CD14-positive monocyte (primary cell): ENCODE measurements around the gene MAU2. TPM values are rescaled to one million over a fixed set of nuclear protein-coding genes. Genes with fewer than 3 reads are reported as not detected.

ENCODE experiments used
- DNase-seq, 3 donors: peaks; one replicate each; pipeline ENCODE4 v3.0.0-alpha.2; 2011 to 2022
- H2AFZ ChIP-seq: 2 replicates; pipeline ENCODE4 v1.6.0; 2012; ENCODE audit warnings: mild to moderate bottlenecking, low read depth, low read length, inconsistent platforms; ENCODE audit not compliant: insufficient read depth, poor library complexity, severe bottlenecking
- H3K27ac ChIP-seq, 2 donors: 1 replicate in 1 of 2; 2 replicates in 1 of 2; pipeline ENCODE4 v1.5.1; 2012 to 2013; ENCODE audit warnings: low read length in 2 of 2, control low read depth in 1 of 2, inconsistent platforms in 1 of 2, low read depth in 1 of 2, mild to moderate bottlenecking in 1 of 2
- H3K27me3 ChIP-seq, 2 donors: one replicate each; pipeline versions ENCODE4 v1.6.0 to v1.6.1; 2011 to 2013; ENCODE audit warnings: low read length in 2 of 2; ENCODE audit not compliant: control insufficient read depth in 2 of 2, insufficient read depth in 2 of 2
- H3K36me3 ChIP-seq, 2 donors: replicated peaks in 1 of 2; 1 replicate in 1 of 2; 2 replicates in 1 of 2; pipeline versions ENCODE4 v1.5.1 to v1.6.1; 2012 to 2013; ENCODE audit warnings: low read length in 2 of 2, control low read depth in 1 of 2, inconsistent platforms in 1 of 2, mild to moderate bottlenecking in 1 of 2; ENCODE audit not compliant: insufficient read depth in 2 of 2, control insufficient read depth in 1 of 2
- H3K4me1 ChIP-seq, 2 donors: 1 replicate in 1 of 2; 2 replicates in 1 of 2; pipeline versions ENCODE4 v1.5.1 to v1.6.1; 2012 to 2013; ENCODE audit warnings: low read length in 2 of 2, control low read depth in 1 of 2, inconsistent platforms in 1 of 2, mild to moderate bottlenecking in 1 of 2, moderate library complexity in 1 of 2; ENCODE audit not compliant: insufficient read depth in 2 of 2, control insufficient read depth in 1 of 2
- H3K4me2 ChIP-seq: replicated peaks from 2 replicates; pipeline ENCODE3; 2012; ENCODE audit warnings: low read length, moderate library complexity, mild to moderate bottlenecking; ENCODE audit not compliant: poor library complexity, severe bottlenecking; ENCODE audit errors: extremely low read depth
- H3K4me3 ChIP-seq, 3 experiments: fragments of 200-600 bp in 1 of 3; sonication (generic) in 1 of 3; replicated peaks in 1 of 3; 1 replicate in 2 of 3; 2 replicates in 1 of 3; pipeline ENCODE4 v1.5.1; 2011 to 2013; ENCODE audit warnings: low read length in 3 of 3, mild to moderate bottlenecking in 3 of 3, control low read depth in 2 of 3, low read depth in 2 of 3, inconsistent platforms in 1 of 3, moderate library complexity in 1 of 3
- H3K79me2 ChIP-seq: 2 replicates; pipeline ENCODE4 v1.6.0; 2012; ENCODE audit warnings: mild to moderate bottlenecking, control low read depth, inconsistent platforms, low read length, moderate library complexity; ENCODE audit not compliant: insufficient read depth
- H3K9ac ChIP-seq: 2 replicates; pipeline ENCODE4 v1.6.0; 2017; ENCODE audit warnings: low read length, mild to moderate bottlenecking; ENCODE audit not compliant: insufficient read depth, poor library complexity, severe bottlenecking
- H3K9me3 ChIP-seq, 2 donors: replicated peaks in 1 of 2; 1 replicate in 1 of 2; 2 replicates in 1 of 2; pipeline versions ENCODE4 v1.5.1 to v1.6.1; 2012 to 2013; ENCODE audit warnings: low read length in 2 of 2, control low read depth in 1 of 2; ENCODE audit not compliant: control insufficient read depth in 1 of 2, insufficient read depth in 1 of 2
- H4K20me1 ChIP-seq: 2 replicates; pipeline ENCODE4 v1.6.0; 2012; ENCODE audit warnings: mild to moderate bottlenecking, low read length, control low read depth, moderate library complexity; ENCODE audit not compliant: insufficient read depth
- H3K27ac Mint-ChIP-seq, 7 donors: one replicate each; pipeline ENCODE4 v1.8.0; 2020; ENCODE audit warnings: mild to moderate bottlenecking in 7 of 7, mixed read lengths in 7 of 7, moderate library complexity in 6 of 7, inconsistent platforms in 2 of 7
- H3K27me3 Mint-ChIP-seq, 3 donors: one replicate each; pipeline ENCODE4 v1.8.0; 2021 to 2022; ENCODE audit warnings: low read depth in 3 of 3, mild to moderate bottlenecking in 3 of 3, mixed read lengths in 3 of 3, moderate library complexity in 3 of 3, inconsistent platforms in 1 of 3
- H3K36me3 Mint-ChIP-seq, 2 donors: one replicate each; pipeline ENCODE4 v1.8.0; 2020; ENCODE audit warnings: mixed read lengths in 2 of 2, inconsistent platforms in 1 of 2, mild to moderate bottlenecking in 1 of 2
- H3K4me1 Mint-ChIP-seq: one replicate; pipeline ENCODE4 v1.8.0; 2020; ENCODE audit warnings: mild to moderate bottlenecking, mixed read lengths
- H3K4me3 Mint-ChIP-seq, 2 donors: one replicate each; pipeline ENCODE4 v1.8.0; 2020; ENCODE audit warnings: mild to moderate bottlenecking in 2 of 2, mixed read lengths in 2 of 2, moderate library complexity in 1 of 2
- H3K9me3 Mint-ChIP-seq, 7 donors: one replicate each; pipeline ENCODE4 v1.8.0; 2020 to 2022; ENCODE audit warnings: mixed read lengths in 7 of 7, mild to moderate bottlenecking in 6 of 7, moderate library complexity in 6 of 7, inconsistent platforms in 2 of 7
- WGBS: methylation state at CpG from one replicate; pipeline ENCODE4 v1.1.5; 2013; ENCODE audit warnings: missing lambda C conversion rate; ENCODE audit not compliant: insufficient coverage; 5-methylcytosine and 5-hydroxymethylcytosine counted together
- intact Hi-C, 2 donors: fragments of 100-400 bp; cut with micrococcal nuclease; formaldehyde crosslinking; loops; one replicate each; pipeline versions ENCODE4 v1.15.0 to v1.15.1; 2023
- polyA plus RNA-seq, 3 donors: library from polyadenylated mRNA; depleted of rRNA in 1 of 3; unstranded in 2 of 3; stranded (reverse) in 1 of 3; fragments of 300-500 nt in 2 of 3; fragments of >200 nt in 1 of 3; fragmentation: Illumina TruSeq in 2 of 3; gene quantifications; 1 replicate in 2 of 3; 2 replicates in 1 of 3; pipeline ENCODE4 v1.2.3, GENCODE V29; 2012 to 2021
- TF ChIP-seq, protein P1 (sequence below): fragments of 200-600 bp; IDR thresholded peaks from one replicate; pipeline ENCODE4 v1.8.0; 2022; ENCODE audit warnings: antibody characterized with exemption, mild to moderate bottlenecking

The MAU2 gene
- polyA plus RNA-seq, 3 donors, result 7.4 to 68.4 (median 14.5) TPM

DNA sequence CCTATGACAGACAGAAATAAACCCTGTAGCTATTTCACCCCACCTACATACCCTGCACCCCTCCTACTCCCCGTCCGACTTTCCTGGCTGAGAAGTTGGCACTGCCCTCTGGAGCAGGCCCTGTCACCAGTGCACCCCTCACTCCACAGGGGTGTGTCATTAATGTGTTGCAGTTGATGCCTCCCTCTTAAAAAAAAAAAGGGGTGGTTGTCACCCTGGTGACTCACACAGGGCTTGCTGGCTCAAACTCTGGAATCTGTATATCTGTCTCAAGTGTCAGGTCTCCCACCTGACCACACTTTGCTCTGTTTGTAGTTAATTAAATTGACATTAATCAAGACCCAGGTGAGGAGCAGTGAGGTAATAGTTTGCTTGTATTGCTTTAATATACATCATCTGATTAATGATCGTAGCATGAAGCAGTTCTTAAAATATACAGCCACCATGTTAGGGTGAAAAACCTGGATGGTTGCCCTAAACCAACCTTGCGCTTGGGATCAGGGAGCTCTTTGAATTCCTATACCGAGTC lies 82.8 kb downstream of the MAU2 start:
- intact Hi-C loops, result loop anchor here in 1 of 2 donors (1.0 kb wide), 1 partner anchor 17 kb away; no protein-coding TSS in a partner anchor
- no peaks in the 10 kb centered on the region for H3K36me3 ChIP-seq
- H2AFZ ChIP-seq, result no peak overlapping the region
- peak overlapping the region; percentile 47 for H3K4me2 ChIP-seq
- peak overlapping the region in 1 of 3 experiments; percentile 24 for H3K4me3 ChIP-seq
- Mint-ChIP-seq H3K27me3 (peaks cover 0 to 1% (median 0%) of the 10 kb centered on the region in 3 donors), H3K4me1 (peaks cover 65% of the 10 kb centered on the region), H3K9me3 (no peaks in the 10 kb centered on the region), H3K4me3 (peak overlapping the region; percentile 53 to 85), H3K36me3 (peaks cover 7 to 13% of the 10 kb centered on the region in 2 donors), H3K27ac (peak overlapping the region; percentile 99 to 100 (median 99))
- peak overlapping the region; percentile 59 for H3K9ac ChIP-seq
- peaks cover 32% of the 10 kb centered on the region for H4K20me1 ChIP-seq
- DNase-seq, result peak; percentile 87 to 91 (median 90)
- peaks cover 51% of the 10 kb centered on the region in 2 donors for H3K4me1 ChIP-seq
- TF ChIP-seq, protein P1, sequence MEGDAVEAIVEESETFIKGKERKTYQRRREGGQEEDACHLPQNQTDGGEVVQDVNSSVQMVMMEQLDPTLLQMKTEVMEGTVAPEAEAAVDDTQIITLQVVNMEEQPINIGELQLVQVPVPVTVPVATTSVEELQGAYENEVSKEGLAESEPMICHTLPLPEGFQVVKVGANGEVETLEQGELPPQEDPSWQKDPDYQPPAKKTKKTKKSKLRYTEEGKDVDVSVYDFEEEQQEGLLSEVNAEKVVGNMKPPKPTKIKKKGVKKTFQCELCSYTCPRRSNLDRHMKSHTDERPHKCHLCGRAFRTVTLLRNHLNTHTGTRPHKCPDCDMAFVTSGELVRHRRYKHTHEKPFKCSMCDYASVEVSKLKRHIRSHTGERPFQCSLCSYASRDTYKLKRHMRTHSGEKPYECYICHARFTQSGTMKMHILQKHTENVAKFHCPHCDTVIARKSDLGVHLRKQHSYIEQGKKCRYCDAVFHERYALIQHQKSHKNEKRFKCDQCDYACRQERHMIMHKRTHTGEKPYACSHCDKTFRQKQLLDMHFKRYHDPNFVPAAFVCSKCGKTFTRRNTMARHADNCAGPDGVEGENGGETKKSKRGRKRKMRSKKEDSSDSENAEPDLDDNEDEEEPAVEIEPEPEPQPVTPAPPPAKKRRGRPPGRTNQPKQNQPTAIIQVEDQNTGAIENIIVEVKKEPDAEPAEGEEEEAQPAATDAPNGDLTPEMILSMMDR, result no peak
- H3K27ac ChIP-seq, result peak overlapping the region; percentile 80 to 99
- 100% methylated on average over 2 of the region's 5 CpGs for WGBS
- no peaks in the 10 kb centered on the region for H3K27me3 ChIP-seq
- H3K79me2 ChIP-seq, result peaks cover 91% of the 10 kb centered on the region
- H3K9me3 ChIP-seq, result no peaks in the 10 kb centered on the region

DNA sequence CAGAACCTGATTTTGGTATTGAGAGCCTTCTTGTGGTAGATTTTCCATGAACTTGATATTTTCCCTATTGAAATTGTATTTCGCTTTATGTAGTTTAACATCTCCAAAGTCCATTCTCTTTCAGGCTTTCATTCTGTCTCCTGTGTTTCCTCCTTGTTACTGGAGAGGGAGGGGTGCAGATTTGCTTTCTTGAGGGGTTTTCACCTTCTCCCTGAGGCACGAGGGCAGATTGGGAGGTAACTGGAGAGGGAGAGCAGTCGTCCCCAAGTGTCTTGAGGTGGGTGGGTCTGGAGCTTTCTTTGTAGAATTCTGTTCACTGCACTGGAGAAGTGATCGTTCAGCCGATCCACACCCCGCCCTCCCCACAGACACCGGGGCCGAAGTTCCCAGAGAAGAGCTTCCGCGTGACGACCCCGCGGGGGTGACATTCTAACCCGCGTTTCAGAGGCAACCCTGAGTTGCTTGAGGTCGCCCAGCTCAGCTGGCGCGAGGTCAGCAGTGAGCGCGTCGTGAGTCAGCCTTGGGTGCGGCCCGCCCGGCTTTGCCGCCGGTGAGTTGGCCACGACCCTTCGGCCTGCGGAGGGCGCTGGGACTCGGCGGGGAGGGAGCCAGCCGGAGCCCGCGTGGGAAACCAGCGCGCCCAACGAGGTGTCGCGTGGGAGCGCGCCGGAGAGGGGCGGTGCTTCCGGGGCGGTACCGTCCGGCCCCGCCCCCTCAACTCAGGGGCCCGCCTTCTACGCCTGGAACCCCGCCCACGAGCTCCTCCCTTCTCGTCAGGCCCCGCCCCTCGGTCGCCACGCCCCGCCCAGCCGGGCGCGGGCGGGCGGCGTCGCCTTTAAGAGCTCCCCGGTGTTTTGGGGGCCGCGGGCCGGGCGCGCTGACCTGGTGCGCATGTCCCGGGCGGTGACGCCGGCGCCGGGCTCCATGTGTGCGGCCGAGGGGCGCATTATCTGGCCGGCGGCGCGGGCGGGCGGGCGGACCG lies 84.5 kb downstream of the MAU2 start, which contains the start of gene GATAD2A:
Gene GATAD2A, plus strand, starts transcription at position 797 of the 982 bp plus-strand sequence. CDS start 59,671 bp downstream, outside the sequence.
- Histone ChIP-seq H3K4me1 (peaks cover 49 to 51% of the 10 kb centered on the region in 2 donors), H4K20me1 (peaks cover 46% of the 10 kb centered on the region), H3K36me3 (no peaks in the 10 kb centered on the region), H3K9me3 (no peaks in the 10 kb centered on the region), H2AFZ (peak within 1 kb of the TSS; percentile 12), H3K79me2 (peaks cover 91% of the 10 kb centered on the region), H3K4me3 (peak within 1 kb of the TSS; percentile 57 to 85 (median 66)), H3K9ac (peak within 1 kb of the TSS; percentile 82), H3K4me2 (peak within 1 kb of the TSS; percentile 94), H3K27me3 (no peaks in the 10 kb centered on the region), H3K27ac (peak within 1 kb of the TSS; percentile 99)
- Mint-ChIP-seq H3K4me1 (peaks cover 70% of the 10 kb centered on the region), H3K9me3 (no peaks in the 10 kb centered on the region), H3K27me3 (peaks cover 0 to 3% (median 2%) of the 10 kb centered on the region in 3 donors), H3K36me3 (peaks cover 11 to 13% of the 10 kb centered on the region in 2 donors), H3K4me3 (peak within 1 kb of the TSS; percentile 92 to 96), H3K27ac (peak within 1 kb of the TSS; percentile 99 to 100 (median 99))
- intact Hi-C loops, result loop anchor here in 1 of 2 donors (5.0 kb wide), 2 partner anchors 33 to 82 kb away; no protein-coding TSS in a partner anchor
- DNase-seq, result peak; percentile 97 to 99 (median 99)
- TF ChIP-seq, protein P1, result peak; percentile 14
- WGBS, result under 1% methylated on average over 85 of the region's 90 CpGs
